Measurements from ENCODE around the gene SAMMSON.

DNA sequence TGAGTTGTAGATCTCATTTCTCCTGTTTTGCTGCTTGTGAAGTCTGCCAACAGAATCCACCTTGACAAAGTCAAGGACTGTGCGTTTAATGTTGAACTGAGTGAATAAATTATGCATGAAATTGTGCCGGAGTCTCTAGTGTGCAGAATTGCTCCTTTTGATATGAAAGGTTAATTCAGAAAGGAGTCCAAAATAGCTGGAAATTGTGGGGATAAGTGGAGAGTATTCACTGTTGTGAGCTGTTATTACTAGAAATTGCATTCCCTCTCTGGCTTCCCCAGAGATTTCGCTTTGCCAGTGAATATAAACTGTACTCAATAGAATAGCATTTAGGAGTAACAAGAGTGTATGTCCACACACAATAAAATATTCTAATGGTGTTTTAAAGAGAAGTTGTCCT lies 43.1 kb downstream of the SAMMSON start:
- TF ChIP-seq, protein P1, sequence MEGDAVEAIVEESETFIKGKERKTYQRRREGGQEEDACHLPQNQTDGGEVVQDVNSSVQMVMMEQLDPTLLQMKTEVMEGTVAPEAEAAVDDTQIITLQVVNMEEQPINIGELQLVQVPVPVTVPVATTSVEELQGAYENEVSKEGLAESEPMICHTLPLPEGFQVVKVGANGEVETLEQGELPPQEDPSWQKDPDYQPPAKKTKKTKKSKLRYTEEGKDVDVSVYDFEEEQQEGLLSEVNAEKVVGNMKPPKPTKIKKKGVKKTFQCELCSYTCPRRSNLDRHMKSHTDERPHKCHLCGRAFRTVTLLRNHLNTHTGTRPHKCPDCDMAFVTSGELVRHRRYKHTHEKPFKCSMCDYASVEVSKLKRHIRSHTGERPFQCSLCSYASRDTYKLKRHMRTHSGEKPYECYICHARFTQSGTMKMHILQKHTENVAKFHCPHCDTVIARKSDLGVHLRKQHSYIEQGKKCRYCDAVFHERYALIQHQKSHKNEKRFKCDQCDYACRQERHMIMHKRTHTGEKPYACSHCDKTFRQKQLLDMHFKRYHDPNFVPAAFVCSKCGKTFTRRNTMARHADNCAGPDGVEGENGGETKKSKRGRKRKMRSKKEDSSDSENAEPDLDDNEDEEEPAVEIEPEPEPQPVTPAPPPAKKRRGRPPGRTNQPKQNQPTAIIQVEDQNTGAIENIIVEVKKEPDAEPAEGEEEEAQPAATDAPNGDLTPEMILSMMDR (IDR thresholded peaks at IDR 0.05): no peak
- TF ChIP-seq SIN3A (IDR thresholded peaks at IDR 0.05; ENCODE audit: borderline replicate concordance, insufficient read depth, low read depth, low read length) (no peak), POLR2AphosphoS5 (IDR thresholded peaks at IDR 0.05; ENCODE audit: low read depth, low read length) (no peak)
